NCI-H128 (cell line): ENCODE measurements around the gene PTPN2.
"Not testable (repeated sequence)": the region's sequence is repeated elsewhere in the genome, so short reads cannot be mapped to it uniquely, and the experiment has no call there.

Source experiments
- DNase-seq: peaks from one replicate; lab custom pipeline; 2025; ENCODE audit not compliant: unreplicated experiment; lab: John Stamatoyannopoulos, UW

PTPN2 gene

DNA sequence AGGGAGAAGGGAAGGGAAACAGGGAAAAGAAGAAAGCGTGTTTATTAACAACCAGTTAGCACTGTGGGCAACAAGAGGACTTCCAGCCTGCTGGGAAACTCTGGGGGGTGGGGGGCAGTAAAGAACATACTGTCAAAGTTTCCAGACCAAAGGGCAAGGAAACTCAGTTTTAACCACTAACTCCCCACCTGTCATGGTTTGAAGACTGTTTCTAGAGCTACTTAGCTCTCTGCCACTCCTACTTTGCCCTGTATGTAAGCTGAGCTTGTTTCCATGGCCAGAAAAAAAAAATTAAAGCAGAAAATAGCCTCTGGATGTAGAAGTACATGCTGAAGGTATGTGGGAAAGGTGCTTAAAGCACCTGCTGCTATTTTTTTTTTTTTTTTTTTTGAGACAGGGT lies 11.0 kb upstream of the PTPN2 start:
- DNase-seq = no peak

GRCh38 chr18:12891561-12891960 lies 7.5 kb upstream of the PTPN2 start:
- DNase-seq = no peak

GRCh38 chr18:12890964-12891363 lies 6.9 kb upstream of the PTPN2 start:
- DNase-seq = no peak

DNA sequence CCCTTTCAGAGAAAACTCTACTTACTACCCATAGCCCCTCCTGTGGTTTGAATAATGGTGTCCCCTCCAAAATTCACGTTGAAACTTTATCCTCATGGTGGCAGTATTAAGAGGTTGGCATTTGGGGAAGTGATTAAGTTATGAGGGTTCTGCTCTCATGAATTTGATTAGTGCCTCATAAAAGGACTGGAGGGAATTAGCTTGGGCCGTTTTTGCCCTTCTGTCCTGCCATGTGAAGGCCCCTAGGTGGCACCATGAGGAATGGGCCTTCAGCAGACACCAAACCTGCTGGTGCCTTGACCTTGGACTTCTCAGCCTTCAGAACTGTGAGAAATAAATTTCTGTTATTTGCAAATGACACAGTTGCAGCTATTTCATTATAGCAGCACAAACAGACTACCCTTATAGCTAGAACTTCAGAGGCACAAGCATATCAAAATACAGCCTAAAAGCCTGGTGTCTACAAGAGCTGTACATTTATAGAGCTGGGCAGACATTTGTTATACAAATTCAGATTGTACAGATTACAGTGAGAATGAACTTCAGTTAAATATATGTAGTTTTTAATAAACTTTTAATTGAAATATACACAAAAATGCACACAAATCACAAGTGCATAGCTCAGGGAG lies 2.6 kb upstream of the PTPN2 start:
- DNase-seq = no peak

- DNase-seq = no peak
Measured at GRCh38 chr18:12885500-12885899, 1.5 kb upstream of the PTPN2 start.

- no peak for DNase-seq
Measured at GRCh38 chr18:12884406-12885323, 628 bp upstream of the PTPN2 start.

DNA sequence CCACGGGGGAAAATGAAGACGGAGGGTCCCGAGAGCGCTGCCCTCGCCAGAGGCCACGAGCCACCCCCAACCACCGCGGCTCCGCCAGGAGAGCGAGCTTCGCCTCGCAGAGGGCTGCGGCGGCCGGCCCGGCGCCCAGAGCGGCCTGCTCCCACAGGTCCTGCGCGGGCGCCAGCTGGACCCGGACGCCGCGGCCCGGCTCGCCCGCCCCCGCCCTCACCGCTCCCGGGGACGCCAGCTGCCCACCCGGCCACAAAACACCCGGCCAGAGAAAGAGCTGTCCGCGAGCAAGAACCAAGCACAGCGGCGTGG lies 709 bp downstream of the PTPN2 start:
- DNase-seq = no peak

DNA sequence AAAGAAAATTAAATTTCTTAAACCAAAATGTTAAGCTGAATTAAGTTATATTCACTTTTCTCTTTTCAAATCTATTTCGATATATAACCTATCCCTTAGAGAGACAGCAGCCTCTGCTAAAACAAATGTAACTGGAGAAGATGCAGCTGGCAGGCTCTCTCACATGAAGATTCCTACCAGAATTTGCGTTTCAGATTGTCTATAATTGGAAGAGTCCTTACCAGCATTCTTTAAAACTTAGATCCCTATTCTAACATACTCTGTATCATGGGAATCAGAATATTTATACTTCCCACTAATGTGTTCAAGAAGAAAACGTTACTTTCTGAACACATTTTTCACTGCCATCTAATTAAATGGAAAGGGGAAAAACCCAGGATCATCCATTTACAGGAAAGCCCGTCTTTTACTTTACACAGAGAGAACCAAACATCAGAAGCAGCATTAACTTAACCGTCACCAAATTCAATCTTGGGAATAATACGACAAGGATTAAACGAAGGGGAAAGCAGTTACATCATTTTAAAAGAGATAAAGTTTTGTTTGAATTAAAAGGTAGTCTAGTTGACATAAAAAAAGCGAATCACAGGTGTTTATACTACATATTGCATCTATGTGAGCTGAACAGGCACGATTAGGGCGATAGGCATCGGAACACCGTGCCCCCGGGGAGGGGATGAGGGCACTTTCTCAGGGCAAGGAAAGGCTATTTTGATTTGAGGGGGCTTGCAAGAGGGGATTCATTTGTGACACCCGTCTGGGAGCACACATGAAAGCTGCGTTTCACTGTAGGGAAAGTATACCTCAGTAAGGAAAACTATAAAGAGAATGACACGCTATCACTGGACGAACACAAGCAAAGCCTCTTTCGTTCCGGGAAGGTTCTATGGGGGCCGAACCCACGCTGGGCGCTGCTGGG lies 1.3 kb downstream of the PTPN2 start:
- no peak for DNase-seq

DNA sequence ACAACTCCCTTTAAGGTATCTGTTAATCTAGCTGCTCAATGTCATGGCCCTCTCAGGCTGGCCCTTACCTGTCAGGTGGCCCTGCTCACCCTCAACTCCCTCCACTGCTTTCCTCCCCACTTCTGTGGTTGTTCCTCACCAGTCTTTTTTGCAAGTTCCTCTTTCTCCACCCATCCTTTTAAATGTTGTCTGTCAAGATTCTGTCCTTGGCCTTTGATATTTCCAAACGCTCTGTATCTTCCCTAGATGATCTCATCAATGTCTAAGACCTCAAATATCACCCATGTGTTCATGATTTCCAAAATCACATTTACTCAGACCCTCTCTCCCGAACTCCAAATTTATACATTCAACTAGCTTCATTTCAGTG lies 3.5 kb downstream of the PTPN2 start:
- no peak for DNase-seq

- DNase-seq = no peak
Measured at GRCh38 chr18:12879840-12880540, 4.0 kb downstream of the PTPN2 start.

DNA sequence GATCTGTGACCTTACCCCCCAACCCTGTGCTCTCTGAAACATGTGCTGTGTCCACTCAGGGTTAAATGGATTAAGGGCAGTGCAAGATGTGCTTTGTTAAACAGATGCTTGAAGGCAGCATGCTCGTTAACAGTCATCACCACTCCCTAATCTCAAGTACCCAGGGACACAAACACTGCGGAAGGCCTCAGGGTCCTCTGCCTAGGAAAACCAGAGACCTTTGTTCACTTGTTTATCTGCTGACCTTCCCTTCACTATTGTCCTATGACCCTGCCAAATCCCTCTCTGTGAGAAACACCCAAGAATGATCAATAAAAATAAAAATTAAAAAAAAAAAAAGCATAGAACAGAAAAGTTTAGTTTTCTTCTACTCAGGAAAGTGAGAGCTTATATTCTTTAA lies 9.0 kb downstream of the PTPN2 start:
- not testable (repeated sequence) for DNase-seq

GRCh38 chr18:12873961-12874567 lies 10.0 kb downstream of the PTPN2 start:
- not testable (repeated sequence) for DNase-seq

DNA sequence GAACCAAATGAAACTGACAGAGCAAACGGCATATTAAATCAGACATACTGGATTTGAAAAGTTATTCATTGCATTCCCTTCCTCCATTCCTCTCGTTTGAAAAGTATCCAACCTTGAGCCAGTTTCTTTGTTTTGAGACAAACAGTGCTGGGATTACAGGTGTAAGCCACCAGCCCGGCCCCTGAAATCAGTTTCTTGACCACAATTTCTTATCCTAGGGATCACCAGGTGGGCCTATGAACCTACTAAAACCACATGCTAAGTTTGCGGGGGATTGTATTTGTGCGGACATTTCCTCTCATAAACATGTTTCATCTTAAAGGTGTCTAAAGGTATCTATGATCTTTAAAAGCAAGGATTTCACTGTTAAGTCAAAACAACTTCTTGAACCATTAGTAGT lies 11.6 kb downstream of the PTPN2 start:
- DNase-seq = no peak

DNA sequence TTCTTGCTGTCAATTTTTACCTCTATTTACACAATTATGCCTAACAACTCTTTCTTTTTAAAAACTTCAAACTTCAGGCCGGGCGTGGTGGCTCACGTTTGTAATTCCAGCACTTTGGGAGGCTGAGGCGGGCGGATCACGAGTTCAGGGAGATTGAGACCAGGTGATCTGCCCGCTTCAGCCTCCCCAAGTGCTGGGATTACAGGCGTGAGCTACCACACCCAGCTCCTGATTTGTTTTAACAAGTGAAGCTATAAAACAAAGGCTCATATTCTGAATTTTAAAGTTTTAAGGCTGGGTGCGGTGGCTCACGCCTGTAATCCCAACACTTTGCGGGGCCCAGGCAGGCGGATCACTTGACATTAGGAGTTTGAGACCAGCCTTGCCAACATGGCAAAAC lies 15.5 kb downstream of the PTPN2 start:
- DNase-seq = no peak

DNA sequence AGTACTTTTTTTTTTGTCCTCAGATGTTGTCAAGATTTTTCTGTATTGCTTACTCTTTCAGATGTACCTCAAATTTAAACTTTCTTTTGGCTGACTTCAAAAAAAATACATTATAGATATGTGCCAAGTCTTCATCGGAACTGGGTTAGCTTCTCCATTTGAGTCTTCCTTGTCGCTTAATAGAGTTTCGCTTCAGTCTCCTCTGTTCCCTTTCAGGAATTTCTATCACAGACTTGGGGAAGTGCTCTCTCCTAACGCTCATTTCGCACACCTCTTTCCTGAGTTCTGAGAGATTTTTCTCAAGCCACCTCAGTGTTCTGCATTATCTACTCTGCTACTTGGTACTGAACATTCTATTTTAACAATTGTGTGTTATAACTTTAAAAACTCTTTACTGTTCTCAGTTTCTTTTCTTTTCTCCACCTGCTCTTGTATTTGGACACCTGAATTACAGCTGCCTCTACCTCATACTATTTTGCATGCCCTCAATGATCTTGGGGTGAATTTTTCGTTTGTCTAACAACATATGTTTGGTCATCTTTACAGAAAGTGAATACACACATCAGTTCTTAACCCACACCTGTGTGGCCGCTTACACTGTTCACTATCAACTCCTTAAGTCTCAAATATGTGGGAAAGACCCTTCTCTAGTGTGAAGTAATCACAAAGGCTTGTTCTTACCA lies 16.5 kb downstream of the PTPN2 start:
- DNase-seq = no peak

DNA sequence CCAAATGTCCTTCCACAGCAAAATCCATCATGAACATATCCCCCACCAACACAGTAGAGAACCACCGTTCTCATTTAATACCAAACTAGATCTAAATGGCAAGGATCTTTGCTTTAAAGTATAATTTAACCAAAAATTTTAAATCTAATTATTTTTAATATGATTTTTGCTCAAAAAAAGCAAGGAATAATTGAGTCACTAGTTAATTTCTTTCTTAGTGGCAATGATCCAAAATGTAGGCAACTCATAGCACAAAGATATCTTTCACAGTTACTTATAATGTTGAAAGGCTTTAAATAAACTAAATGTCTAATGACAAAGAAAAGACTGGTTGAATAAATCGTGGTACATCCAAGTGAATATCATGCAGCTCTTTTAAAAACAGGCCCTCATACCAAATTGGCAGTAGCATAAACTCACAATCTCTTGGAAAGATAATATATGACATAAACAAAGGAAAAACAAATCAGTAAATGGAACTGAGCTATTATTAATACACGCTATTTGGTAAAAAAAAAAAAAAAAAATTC lies 20.3 kb downstream of the PTPN2 start:
- no peak for DNase-seq

GRCh38 chr18:12862874-12863482 lies 21.1 kb downstream of the PTPN2 start:
- no peak for DNase-seq

DNA sequence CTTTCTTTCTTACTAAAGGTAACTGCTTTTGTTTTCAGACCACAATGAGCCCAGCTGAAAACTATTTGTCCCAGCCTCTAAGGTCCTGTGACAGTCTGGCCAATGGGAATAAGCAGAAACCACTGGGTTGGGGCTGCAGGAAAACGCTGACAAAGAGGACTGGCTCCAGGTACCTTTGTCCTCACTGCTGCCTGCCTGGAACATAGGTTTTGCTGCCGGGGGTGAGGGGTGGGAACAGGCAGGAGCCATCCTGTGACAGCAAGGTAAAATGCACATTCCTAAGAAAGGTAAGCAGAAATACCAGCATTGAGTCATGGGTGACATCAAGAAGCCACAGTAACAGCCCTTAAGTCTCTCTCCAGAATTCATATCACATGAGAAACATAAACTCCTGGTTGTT lies 21.6 kb downstream of the PTPN2 start:
- no peak for DNase-seq

- no peak for DNase-seq
Measured at GRCh38 chr18:12861637-12862036, 22.4 kb downstream of the PTPN2 start.
